Transverse colon (tissue), 4 donors: ENCODE results near the gene GSTT2.

Source experiments
- CTCF ChIP-seq, 5 experiments: fragments of 200-600 bp in 3 of 5; fragments of 450-650 bp in 2 of 5; sonication (generic) in 3 of 5; IDR thresholded peaks; 1 replicate in 2 of 5; 2 replicates in 3 of 5; pipeline ENCODE4 v1.5.1; 2016 to 2017; ENCODE audit warnings: antibody characterized with exemption in 5 of 5, inconsistent platforms in 3 of 5, mild to moderate bottlenecking in 2 of 5, moderate library complexity in 1 of 5
- EP300 ChIP-seq: sonication (generic); formaldehyde crosslinking; IDR thresholded peaks from one replicate; pipeline ENCODE4 v1.6.1; 2017; ENCODE audit warnings: antibody characterized with exemption, low read depth
- POLR2A ChIP-seq: fragments of 450-650 bp; IDR thresholded peaks from one replicate; pipeline ENCODE4 v1.6.1; 2016; ENCODE audit warnings: antibody characterized with exemption, mild to moderate bottlenecking, moderate library complexity
- POLR2AphosphoS5 ChIP-seq, 3 donors: sonication (generic); formaldehyde crosslinking; IDR thresholded peaks; one replicate each; pipeline ENCODE4 v1.6.1; 2016; ENCODE audit warnings: antibody characterized with exemption in 3 of 3

- TF ChIP-seq CTCF (IDR thresholded peaks at IDR 0.05) (no peak), POLR2AphosphoS5 (IDR thresholded peaks at IDR 0.05) (no peak), POLR2A (no peak), EP300 (no peak)
Measured at GRCh38 chr22:24009227-24010017, 29.5 kb downstream of the GSTT2 start.
